Neural progenitor cell (in vitro differentiated cells): ENCODE measurements around the gene NUP62. TPM values are rescaled to one million over a fixed set of nuclear protein-coding genes. Genes with fewer than 3 reads are reported as not detected.

Experiments used
- DNase-seq: peaks from one replicate; pipeline ENCODE4 v3.0.0-alpha.2; 2016; ENCODE audit warnings: low spot score
- H2AFZ ChIP-seq: fragments of 200-600 bp; sonication (generic); replicated peaks from 2 replicates; pipeline ENCODE4 v1.6.1; 2016; ENCODE audit warnings: antibody characterized with exemption
- H3F3A ChIP-seq: fragments of 200-600 bp; sonication (generic); 2 replicates; pipeline ENCODE4 v1.6.1; 2016; ENCODE audit warnings: antibody characterized with exemption, low read depth
- H3K27ac ChIP-seq: fragments of 200-600 bp; sonication (generic); 2 replicates; pipeline ENCODE4 v1.5.1; 2016; ENCODE audit warnings: mild to moderate bottlenecking
- H3K27me3 ChIP-seq: fragments of 200-600 bp; sonication (generic); 2 replicates; pipeline ENCODE4 v1.6.1; 2016; ENCODE audit warnings: mild to moderate bottlenecking, moderate library complexity
- H3K36me3 ChIP-seq: fragments of 200-600 bp; sonication (generic); 2 replicates; pipeline ENCODE4 v1.5.1; 2016
- H3K4me1 ChIP-seq: fragments of 200-600 bp; sonication (generic); 2 replicates; pipeline ENCODE4 v1.6.1; 2016; ENCODE audit warnings: mixed run types
- H3K4me2 ChIP-seq: fragments of 200-600 bp; sonication (generic); 2 replicates; pipeline ENCODE4 v1.6.1; 2016
- H3K4me3 ChIP-seq: fragments of 200-600 bp; sonication (generic); 2 replicates; pipeline ENCODE4 v1.5.1; 2016
- H3K79me2 ChIP-seq: fragments of 200-600 bp; sonication (generic); 2 replicates; pipeline ENCODE4 v1.6.1; 2016; ENCODE audit warnings: low read depth
- H3K9ac ChIP-seq: fragments of 200-600 bp; sonication (generic); 2 replicates; pipeline ENCODE4 v1.6.1; 2016
- H3K9me3 ChIP-seq: fragments of 200-600 bp; sonication (generic); 2 replicates; pipeline ENCODE4 v1.5.1; 2016; ENCODE audit warnings: low read depth
- H4K20me1 ChIP-seq: fragments of 200-600 bp; sonication (generic); 2 replicates; pipeline ENCODE4 v1.6.1; 2016; ENCODE audit warnings: low read depth
- H3K27ac Mint-ChIP-seq: 3 replicates; pipeline ENCODE4 v1.8.0; 2021; ENCODE audit warnings: mixed read lengths
- H3K27me3 Mint-ChIP-seq: 2 replicates; pipeline ENCODE4 v1.8.0; 2022; ENCODE audit warnings: low read depth, mild to moderate bottlenecking, inconsistent platforms, moderate library complexity, mixed read lengths; ENCODE audit not compliant: insufficient read depth
- H3K36me3 Mint-ChIP-seq: 3 replicates; pipeline ENCODE4 v1.8.0; 2021; ENCODE audit warnings: mixed read lengths
- H3K4me1 Mint-ChIP-seq: 3 replicates; pipeline ENCODE4 v1.8.0; 2021; ENCODE audit warnings: mixed read lengths
- H3K4me3 Mint-ChIP-seq: 3 replicates; pipeline ENCODE4 v1.8.0; 2021; ENCODE audit warnings: mild to moderate bottlenecking, moderate library complexity, mixed read lengths
- H3K9me3 Mint-ChIP-seq: 3 replicates; pipeline ENCODE4 v1.8.0; 2020; ENCODE audit warnings: mixed read lengths
- EZH2 ChIP-seq: fragments of 200-600 bp; sonication (generic); IDR thresholded peaks from 2 replicates; pipeline ENCODE4 v1.6.1; 2017; ENCODE audit warnings: antibody characterized with exemption, mild to moderate bottlenecking, moderate library complexity
- EZH2phosphoT487 ChIP-seq: fragments of 200-600 bp; sonication (generic); IDR thresholded peaks from 2 replicates; pipeline ENCODE4 v1.6.1; 2017; ENCODE audit warnings: antibody characterized with exemption
- total RNA-seq: library from RNA; depleted of rRNA; stranded (reverse); fragments of >200 nt; gene quantifications from 2 replicates; pipeline ENCODE4 v1.2.3, GENCODE V29; 2015; ENCODE audit warnings: low replicate concordance
- TF ChIP-seq, protein P1 (sequence below): fragments of 200-600 bp; sonication (generic); IDR thresholded peaks from 2 replicates; pipeline ENCODE4 v1.5.1; 2017; ENCODE audit warnings: antibody characterized with exemption, mild to moderate bottlenecking

The NUP62 gene
- total RNA-seq, 1 donor from 2014 or later = 48.2 TPM

DNA sequence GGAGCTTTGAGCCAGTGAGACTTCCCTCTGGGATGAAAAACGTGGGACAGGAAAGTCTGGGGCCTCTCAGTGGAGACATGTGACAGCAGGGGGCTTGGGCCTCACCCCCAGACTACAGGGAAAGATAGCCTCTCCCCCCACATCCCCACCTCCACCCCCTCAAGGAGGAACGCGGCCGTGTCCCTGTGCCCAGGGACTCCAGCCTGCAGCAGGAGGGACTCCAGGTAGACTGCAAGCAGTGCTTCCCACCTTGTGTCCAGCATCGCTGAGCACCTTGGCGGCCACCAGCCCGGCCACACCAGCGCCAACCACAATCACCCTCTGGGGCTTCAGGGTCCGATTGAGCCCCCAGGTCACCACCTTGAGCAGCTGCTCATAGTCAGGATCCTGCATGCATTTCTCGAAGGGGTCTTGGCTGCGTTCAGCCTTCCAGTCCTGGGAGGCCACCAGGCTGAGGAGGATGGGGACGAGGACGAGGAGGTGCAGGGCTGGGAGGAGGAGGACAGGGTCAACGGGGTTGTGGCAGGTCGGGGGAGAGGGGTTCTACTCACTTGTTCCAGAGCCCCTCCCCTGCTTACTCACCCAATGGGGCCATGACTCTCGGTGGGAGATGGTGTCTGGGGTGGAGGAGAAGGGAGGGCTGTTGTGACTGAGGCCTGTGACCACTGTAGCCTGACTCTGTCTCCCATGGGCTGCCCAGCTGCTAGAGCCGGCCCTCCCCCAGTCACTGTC lies 33.6 kb downstream of the NUP62 start:
- no peaks in the 10 kb centered on the region for H3K9me3 Mint-ChIP-seq
- no peaks in the 10 kb centered on the region for H3K4me1 ChIP-seq
- no peak overlapping the region for H3K27ac ChIP-seq
- no peaks in the 10 kb centered on the region for H4K20me1 ChIP-seq
- no peak overlapping the region for H3K27ac Mint-ChIP-seq
- H3K9me3 ChIP-seq = no peaks in the 10 kb centered on the region
- peaks cover 7% of the 10 kb centered on the region for H3F3A ChIP-seq
- peaks cover 19% of the 10 kb centered on the region for H3K27me3 Mint-ChIP-seq
- H3K36me3 Mint-ChIP-seq = no peaks in the 10 kb centered on the region
- H3K4me2 ChIP-seq = no peak overlapping the region
- TF ChIP-seq, protein P1, sequence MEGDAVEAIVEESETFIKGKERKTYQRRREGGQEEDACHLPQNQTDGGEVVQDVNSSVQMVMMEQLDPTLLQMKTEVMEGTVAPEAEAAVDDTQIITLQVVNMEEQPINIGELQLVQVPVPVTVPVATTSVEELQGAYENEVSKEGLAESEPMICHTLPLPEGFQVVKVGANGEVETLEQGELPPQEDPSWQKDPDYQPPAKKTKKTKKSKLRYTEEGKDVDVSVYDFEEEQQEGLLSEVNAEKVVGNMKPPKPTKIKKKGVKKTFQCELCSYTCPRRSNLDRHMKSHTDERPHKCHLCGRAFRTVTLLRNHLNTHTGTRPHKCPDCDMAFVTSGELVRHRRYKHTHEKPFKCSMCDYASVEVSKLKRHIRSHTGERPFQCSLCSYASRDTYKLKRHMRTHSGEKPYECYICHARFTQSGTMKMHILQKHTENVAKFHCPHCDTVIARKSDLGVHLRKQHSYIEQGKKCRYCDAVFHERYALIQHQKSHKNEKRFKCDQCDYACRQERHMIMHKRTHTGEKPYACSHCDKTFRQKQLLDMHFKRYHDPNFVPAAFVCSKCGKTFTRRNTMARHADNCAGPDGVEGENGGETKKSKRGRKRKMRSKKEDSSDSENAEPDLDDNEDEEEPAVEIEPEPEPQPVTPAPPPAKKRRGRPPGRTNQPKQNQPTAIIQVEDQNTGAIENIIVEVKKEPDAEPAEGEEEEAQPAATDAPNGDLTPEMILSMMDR = no peak
- no peak for TF ChIP-seq EZH2phosphoT487
- no peak for TF ChIP-seq EZH2
- H2AFZ ChIP-seq = no peak overlapping the region
- H3K79me2 ChIP-seq = no peaks in the 10 kb centered on the region
- H3K36me3 ChIP-seq = no peaks in the 10 kb centered on the region
- no peak overlapping the region for H3K4me3 Mint-ChIP-seq
- peaks cover 8% of the 10 kb centered on the region for H3K27me3 ChIP-seq
- H3K4me3 ChIP-seq = no peak overlapping the region
- H3K9ac ChIP-seq = no peak overlapping the region
- DNase-seq = no peak
- H3K4me1 Mint-ChIP-seq = peaks cover 19% of the 10 kb centered on the region

DNA sequence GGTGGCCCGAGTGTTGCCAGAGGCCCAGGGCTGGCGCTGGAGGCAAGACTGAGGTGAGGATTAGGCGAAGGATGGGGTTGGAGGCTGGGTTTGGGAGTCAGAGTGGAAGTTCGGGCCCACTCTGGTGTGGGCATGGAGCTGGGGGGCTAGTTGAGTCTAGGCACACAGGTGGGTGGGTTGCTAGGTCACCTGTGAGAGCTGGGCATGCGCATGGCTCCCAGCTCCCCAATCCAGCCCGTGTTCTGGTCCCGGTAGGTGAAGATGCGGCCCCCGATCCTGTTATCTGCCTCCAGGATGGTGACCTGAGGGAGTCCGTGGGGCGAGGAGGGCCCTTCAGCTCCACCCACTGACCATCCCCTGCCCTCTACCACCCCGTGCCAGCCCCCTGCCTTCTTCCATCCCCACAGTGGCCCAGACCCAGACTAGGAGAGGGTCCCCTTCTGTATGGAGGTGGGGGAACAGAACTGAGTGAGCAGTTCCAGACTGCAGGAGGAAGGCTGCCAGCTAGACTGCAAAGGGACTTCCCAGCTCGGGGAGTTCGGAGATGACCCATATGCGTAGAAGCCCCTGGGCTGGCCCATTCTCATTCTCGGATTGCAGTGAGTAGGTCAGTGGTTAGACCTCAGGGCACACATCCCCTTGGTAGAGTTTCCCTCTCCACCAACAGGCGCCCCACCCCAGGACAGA lies 34.3 kb downstream of the NUP62 start:
- Histone ChIP-seq H3K79me2 (no peaks in the 10 kb centered on the region), H3K9ac (no peak overlapping the region), H3K4me3 (no peak overlapping the region), H3K4me1 (no peaks in the 10 kb centered on the region), H3K36me3 (no peaks in the 10 kb centered on the region), H4K20me1 (no peaks in the 10 kb centered on the region), H3K4me2 (no peak overlapping the region), H2AFZ (no peak overlapping the region), H3F3A (peaks cover 14% of the 10 kb centered on the region), H3K27ac (no peak overlapping the region), H3K9me3 (no peaks in the 10 kb centered on the region), H3K27me3 (peaks cover 14% of the 10 kb centered on the region)
- no peak for DNase-seq
- peaks cover 19% of the 10 kb centered on the region for H3K27me3 Mint-ChIP-seq
- peaks cover 19% of the 10 kb centered on the region for H3K4me1 Mint-ChIP-seq
- no peak overlapping the region for H3K4me3 Mint-ChIP-seq
- TF ChIP-seq EZH2phosphoT487 = no peak
- TF ChIP-seq EZH2 = no peak
- TF ChIP-seq, protein P1 = no peak
- H3K9me3 Mint-ChIP-seq = no peaks in the 10 kb centered on the region
- no peaks in the 10 kb centered on the region for H3K36me3 Mint-ChIP-seq
- peak overlapping the region; percentile 46 for H3K27ac Mint-ChIP-seq

DNA sequence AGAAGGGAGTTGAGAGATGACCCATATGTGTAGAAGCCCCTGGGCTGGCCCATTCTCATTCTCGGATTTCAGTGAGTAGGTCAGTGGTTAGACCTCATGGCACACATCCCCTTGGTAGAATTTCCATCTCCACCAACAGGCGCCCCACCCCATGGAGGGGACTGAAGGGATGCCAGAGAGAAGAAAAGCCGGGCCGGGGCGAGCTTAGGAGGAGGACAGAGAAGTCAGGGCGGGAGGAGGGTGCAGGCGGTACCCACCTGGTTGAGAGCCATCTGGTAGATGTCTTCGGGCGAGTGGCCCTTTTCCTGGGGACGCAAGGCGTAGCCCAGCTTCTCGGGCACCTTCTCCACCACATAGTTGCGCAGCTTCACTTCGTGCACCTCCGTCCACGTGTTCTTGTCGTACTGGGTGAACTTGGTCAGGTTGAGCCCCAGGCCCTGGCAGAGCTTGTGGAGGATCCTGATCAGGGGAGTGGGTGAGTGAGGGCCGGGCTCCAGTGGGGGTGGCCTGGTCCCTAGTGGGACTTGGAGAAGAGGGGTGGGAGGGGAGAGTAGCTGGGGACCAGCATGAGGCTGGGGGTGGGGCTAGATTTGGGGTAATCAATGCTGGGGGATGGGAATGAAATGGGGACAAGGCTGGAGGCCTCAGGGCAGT lies 35.2 kb downstream of the NUP62 start:
- Histone ChIP-seq H3K4me2 (no peak overlapping the region), H3K9ac (no peak overlapping the region), H3K9me3 (no peaks in the 10 kb centered on the region), H2AFZ (no peak overlapping the region), H4K20me1 (no peaks in the 10 kb centered on the region), H3K79me2 (no peaks in the 10 kb centered on the region), H3K27ac (no peak overlapping the region), H3K4me1 (no peaks in the 10 kb centered on the region), H3K4me3 (no peak overlapping the region), H3K27me3 (peaks cover 21% of the 10 kb centered on the region), H3K36me3 (no peaks in the 10 kb centered on the region), H3F3A (peaks cover 23% of the 10 kb centered on the region)
- Mint-ChIP-seq H3K36me3 (no peaks in the 10 kb centered on the region), H3K27ac (no peak overlapping the region), H3K9me3 (no peaks in the 10 kb centered on the region), H3K27me3 (peaks cover 23% of the 10 kb centered on the region), H3K4me1 (peaks cover 19% of the 10 kb centered on the region), H3K4me3 (no peak overlapping the region)
- DNase-seq = no peak
- TF ChIP-seq EZH2 = no peak
- no peak for TF ChIP-seq EZH2phosphoT487
